ENCODE data around the gene MRM2.
A peak's percentile ranks its signal among the peaks of the same experiment; 100 is the strongest.

Gene MRM2

GRCh38 chr7:2264158-2264557, 22.2 kb upstream of the MRM2 start:
- no peak for DNase-seq

- DNase-seq, result no peak
Observed at GRCh38 chr7:2263176-2263575, 21.2 kb upstream of the MRM2 start.

- DNase-seq, result no peak
Observed at GRCh38 chr7:2261611-2262010, 19.6 kb upstream of the MRM2 start.

GRCh38 chr7:2260820-2261219, 18.8 kb upstream of the MRM2 start:
- no peak for DNase-seq

GRCh38 chr7:2259480-2259879, 17.5 kb upstream of the MRM2 start:
- no peak for DNase-seq

- no peak for DNase-seq
Observed at GRCh38 chr7:2258661-2259365, 16.8 kb upstream of the MRM2 start.

GRCh38 chr7:2257651-2258050, 15.6 kb upstream of the MRM2 start:
- DNase-seq, result no peak

GRCh38 chr7:2257046-2257551, 15.1 kb upstream of the MRM2 start:
- no peak for DNase-seq

GRCh38 chr7:2256306-2257045, 14.5 kb upstream of the MRM2 start:
- no peak for DNase-seq

- DNase-seq, result no peak
Observed at GRCh38 chr7:2255145-2256139, 13.4 kb upstream of the MRM2 start.

GRCh38 chr7:2254429-2255144, 12.6 kb upstream of the MRM2 start:
- no peak for DNase-seq

- DNase-seq, result no peak
Observed at GRCh38 chr7:2253525-2254244, 11.7 kb upstream of the MRM2 start.

- no peak for DNase-seq
Observed at GRCh38 chr7:2253021-2253420, 11.0 kb upstream of the MRM2 start.

GRCh38 chr7:2251841-2252771, 10.1 kb upstream of the MRM2 start:
- DNase-seq, result no peak

GRCh38 chr7:2251381-2251780, 9.4 kb upstream of the MRM2 start:
- DNase-seq, result no peak

GRCh38 chr7:2249744-2250323, 7.8 kb upstream of the MRM2 start:
- no peak for DNase-seq

GRCh38 chr7:2248984-2249694, 7.1 kb upstream of the MRM2 start:
- no peak for DNase-seq

- peak; percentile 43 for DNase-seq
Observed at GRCh38 chr7:2247141-2247995, 5.4 kb upstream of the MRM2 start.

Data from activated CD4-positive, CD25-positive, alpha-beta regulatory T cell treated with anti-CD3 and anti-CD28 coated beads, Interleukin-2, amount 50 U/mL, for 72 hours (primary cell).